H54 (cell line): ENCODE measurements around the gene BMP3.
"Not testable (repeated sequence)": the region's sequence is repeated elsewhere in the genome, so short reads cannot be mapped to it uniquely, and the experiment has no call there.

ENCODE experiments used
- DNase-seq: peaks from one replicate; pipeline ENCODE4 v3.0.0; 2011; ENCODE audit warnings: low spot score, mixed read lengths; ENCODE audit not compliant: insufficient read length
- FAIRE-seq: peaks from 3 replicates; lab custom pipeline; 2011; peaks lifted over from hg19 to GRCh38; lab: Jason Lieb, UNC
- POLR2A ChIP-seq: IDR thresholded peaks from 2 replicates; pipeline ENCODE4 v1.6.1; 2011; ENCODE audit warnings: low read depth, mild to moderate bottlenecking, low read length

Gene BMP3

DNA sequence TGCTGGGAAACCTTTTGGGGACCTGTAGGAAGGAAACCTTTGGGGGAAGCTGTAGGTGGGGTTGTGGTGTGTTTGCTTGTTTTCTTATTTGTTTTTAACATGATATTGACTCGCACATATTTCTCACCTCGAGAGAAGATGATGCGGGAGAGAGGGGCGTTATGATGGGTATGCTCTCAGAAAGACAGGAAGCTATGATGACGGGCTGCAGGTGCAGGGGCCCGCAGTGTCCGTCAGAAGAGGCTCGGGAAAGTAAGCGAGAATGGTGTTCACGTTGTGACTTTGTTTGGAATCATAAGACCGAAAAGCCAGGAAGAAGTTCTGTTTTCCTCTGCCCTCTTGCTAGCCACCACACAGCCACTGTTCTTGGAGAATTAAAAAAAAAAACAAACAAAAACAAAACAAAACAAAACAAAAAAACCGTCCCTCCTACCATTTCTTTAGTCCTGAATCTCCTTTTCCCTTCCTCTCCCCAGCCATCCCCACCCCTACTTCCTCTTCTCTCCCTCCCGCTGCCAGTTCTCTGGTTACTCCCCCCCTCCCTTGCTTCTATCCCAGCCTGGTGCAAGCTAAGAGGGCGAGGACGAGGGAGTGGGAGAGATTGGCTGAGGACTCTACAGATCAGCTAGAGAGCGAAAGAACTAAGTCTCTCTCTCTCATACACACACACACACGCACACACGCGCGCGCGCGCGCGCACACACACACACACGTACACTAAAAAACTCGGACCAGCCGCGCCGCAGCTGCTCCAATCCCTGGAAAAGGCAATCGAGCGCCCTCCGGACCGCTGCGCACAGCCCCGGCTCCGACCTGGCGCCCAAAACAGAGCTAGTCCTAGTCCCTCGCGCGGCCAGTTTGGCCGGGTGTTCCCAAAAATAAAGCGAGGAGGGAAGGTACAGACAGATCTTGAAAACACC lies at the start of gene BMP3:
BMP3 (plus strand) TSS at position 648 of the 920 bp plus-strand sequence. CDS start 577 bp downstream, outside the sequence.
- no peak for FAIRE-seq
- DNase-seq = no peak
- TF ChIP-seq POLR2A = no peak

GRCh38 chr4:80986011-80986410 lies 44.5 kb upstream of the BMP3 start:
- TF ChIP-seq POLR2A = no peak
- FAIRE-seq = no peak
- DNase-seq = no peak

GRCh38 chr4:80989921-80990544 lies 40.5 kb upstream of the BMP3 start:
- TF ChIP-seq POLR2A = no peak
- FAIRE-seq (peak; percentile 84), DNase-seq (peak; percentile 4)

- DNase-seq (no peak), FAIRE-seq (no peak)
- no peak for TF ChIP-seq POLR2A
Measured at GRCh38 chr4:80990851-80991250, 39.7 kb upstream of the BMP3 start.

DNA sequence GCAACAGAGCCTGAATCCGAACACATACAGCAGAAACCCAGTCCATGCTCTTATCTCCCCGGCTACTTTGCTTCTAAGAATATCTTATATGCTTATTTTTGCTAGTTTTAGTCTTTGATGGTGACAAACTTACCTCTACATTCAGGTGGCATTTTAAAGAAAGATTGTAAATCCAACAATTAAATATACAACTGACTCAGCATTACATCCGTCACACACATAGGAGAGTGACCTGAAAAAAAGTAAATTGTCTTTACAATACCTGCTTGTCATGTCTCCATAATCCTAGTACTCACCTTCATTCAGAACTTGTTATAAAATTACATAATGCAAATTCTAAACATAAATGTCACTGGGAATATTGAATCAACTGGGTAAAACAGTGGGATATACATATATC lies 30.6 kb upstream of the BMP3 start:
- DNase-seq (no peak), FAIRE-seq (no peak)
- no peak for TF ChIP-seq POLR2A

DNA sequence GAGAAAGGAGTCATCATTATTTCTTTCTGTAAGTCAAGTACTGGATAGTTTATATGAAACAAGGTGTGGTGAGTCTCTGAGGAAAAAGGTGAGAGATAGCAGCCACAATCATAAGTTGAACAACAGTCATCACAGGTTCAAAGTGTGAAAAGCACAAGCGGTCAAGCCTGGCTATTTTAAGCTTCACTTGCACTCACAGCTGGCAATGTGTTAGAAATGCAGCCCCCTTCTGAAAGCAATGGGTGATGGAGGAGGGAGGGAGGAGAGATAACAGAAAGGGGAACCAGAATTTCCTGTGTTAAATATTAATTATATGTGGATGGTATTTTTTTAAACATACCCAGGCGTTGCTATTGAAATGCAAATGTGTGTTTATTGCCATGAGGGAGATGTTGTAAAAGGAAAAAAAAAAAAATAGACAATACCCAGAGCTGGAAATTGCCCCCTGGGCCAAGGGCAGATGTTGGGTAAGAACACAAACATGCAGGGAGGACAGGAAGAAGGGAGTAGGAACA lies 26.9 kb upstream of the BMP3 start:
- TF ChIP-seq POLR2A = no peak
- no peak for DNase-seq
- no peak for FAIRE-seq

DNA sequence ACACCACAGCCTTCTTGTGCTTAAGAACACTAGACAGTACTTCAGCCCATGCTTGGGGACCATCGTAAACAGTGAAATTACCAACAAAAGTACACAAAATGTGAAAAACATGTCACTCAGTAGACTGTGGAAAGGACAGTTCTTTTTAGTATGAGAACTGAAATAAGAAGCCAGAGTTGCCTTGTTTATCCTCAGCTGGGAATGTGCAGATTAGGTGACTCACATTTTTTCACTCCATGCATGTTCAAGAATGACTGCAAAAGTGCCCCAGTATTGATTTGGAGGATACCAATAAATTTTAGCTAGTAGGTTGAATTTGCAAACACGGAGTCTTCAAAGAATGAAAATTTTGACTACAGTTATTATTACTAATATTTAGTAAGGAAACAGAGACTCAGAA lies 23.1 kb upstream of the BMP3 start:
- DNase-seq = no peak
- TF ChIP-seq POLR2A = no peak

GRCh38 chr4:81016566-81016965 lies 13.9 kb upstream of the BMP3 start:
- not testable (repeated sequence) for FAIRE-seq

More for the DNA sequence above, 23.1 kb upstream of the BMP3 start:
- no peak for FAIRE-seq

GRCh38 chr4:81019006-81019405 lies 11.5 kb upstream of the BMP3 start:
- DNase-seq (no peak), FAIRE-seq (no peak)
- TF ChIP-seq POLR2A = no peak

More at GRCh38 chr4:81016566-81016965, 13.9 kb upstream of the BMP3 start:
- DNase-seq = not testable (repeated sequence)

- TF ChIP-seq POLR2A = no peak
- FAIRE-seq = no peak
- no peak for DNase-seq
Measured at GRCh38 chr4:81021142-81021944, 9.2 kb upstream of the BMP3 start.

GRCh38 chr4:81021981-81022380 lies 8.5 kb upstream of the BMP3 start:
- no peak for DNase-seq
- TF ChIP-seq POLR2A = no peak
- no peak for FAIRE-seq

DNA sequence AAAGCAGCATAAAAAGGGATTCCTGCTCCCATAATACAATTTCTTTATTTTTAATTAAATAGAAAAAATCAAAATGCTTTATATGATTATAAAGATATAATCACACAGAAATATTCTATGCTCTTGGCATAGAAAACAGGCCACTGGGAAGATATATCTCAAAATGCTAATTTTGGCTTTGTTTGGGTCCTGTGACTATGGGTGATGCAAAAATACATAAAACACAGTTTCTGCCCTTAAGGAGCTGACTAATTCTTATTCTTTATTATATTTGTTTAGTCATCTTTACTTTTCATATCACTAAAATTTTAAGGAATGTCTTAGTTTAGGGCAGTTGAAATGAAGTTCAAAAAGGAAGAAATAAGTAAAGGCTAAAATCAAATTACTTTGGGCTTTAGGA lies 7.0 kb upstream of the BMP3 start:
- FAIRE-seq (no peak), DNase-seq (no peak)
- TF ChIP-seq POLR2A = no peak

DNA sequence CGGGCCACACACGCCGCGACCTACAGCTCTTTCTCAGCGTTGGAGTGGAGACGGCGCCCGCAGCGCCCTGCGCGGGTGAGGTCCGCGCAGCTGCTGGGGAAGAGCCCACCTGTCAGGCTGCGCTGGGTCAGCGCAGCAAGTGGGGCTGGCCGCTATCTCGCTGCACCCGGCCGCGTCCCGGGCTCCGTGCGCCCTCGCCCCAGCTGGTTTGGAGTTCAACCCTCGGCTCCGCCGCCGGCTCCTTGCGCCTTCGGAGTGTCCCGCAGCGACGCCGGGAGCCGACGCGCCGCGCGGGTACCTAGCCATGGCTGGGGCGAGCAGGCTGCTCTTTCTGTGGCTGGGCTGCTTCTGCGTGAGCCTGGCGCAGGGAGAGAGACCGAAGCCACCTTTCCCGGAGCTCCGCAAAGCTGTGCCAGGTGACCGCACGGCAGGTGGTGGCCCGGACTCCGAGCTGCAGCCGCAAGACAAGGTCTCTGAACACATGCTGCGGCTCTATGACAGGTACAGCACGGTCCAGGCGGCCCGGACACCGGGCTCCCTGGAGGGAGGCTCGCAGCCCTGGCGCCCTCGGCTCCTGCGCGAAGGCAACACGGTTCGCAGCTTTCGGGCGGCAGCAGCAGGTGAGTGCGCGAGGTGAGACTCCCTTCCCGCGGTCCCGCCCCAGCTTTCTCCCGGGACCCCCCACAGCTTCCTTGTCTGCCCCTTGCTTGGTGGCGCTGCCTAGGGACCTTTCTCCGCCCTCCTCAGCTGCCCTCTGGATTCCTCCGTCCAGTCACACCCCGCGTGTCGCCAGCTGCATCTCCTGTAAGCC lies 678 bp downstream of the BMP3 start:
- DNase-seq (no peak), FAIRE-seq (no peak)
- TF ChIP-seq POLR2A = no peak
